Trophoblast cell (in vitro differentiated cells and primary cell): ENCODE measurements around the gene DDX39B.

ENCODE experiments used
- DNase-seq, 2 donors: peaks; one replicate each; pipeline ENCODE4 v3.0.0-alpha.2; 2016
- H2AFZ ChIP-seq: 2 replicates; pipeline ENCODE4 v1.6.1; 2013; ENCODE audit warnings: low read length, moderate library complexity, mild to moderate bottlenecking; ENCODE audit not compliant: insufficient read depth, poor library complexity
- H2AK5ac ChIP-seq: 2 replicates; pipeline ENCODE4 v1.6.1; 2013; ENCODE audit warnings: mild to moderate bottlenecking, low read length
- H2BK120ac ChIP-seq: 2 replicates; pipeline ENCODE4 v1.6.1; 2013; ENCODE audit warnings: low read length, mild to moderate bottlenecking, moderate library complexity; ENCODE audit not compliant: insufficient read depth, poor library complexity
- H2BK12ac ChIP-seq: 2 replicates; pipeline ENCODE4 v1.6.1; 2013; ENCODE audit warnings: mild to moderate bottlenecking, low read length, moderate library complexity
- H2BK5ac ChIP-seq: 2 replicates; pipeline ENCODE4 v1.6.1; 2013; ENCODE audit warnings: low read length, low read depth, moderate library complexity, mild to moderate bottlenecking; ENCODE audit not compliant: poor library complexity
- H3K14ac ChIP-seq: 2 replicates; pipeline ENCODE4 v1.6.1; 2013; ENCODE audit warnings: mild to moderate bottlenecking, low read length
- H3K18ac ChIP-seq: 2 replicates; pipeline ENCODE4 v1.6.1; 2013; ENCODE audit warnings: mild to moderate bottlenecking, low read length
- H3K23ac ChIP-seq: 2 replicates; pipeline ENCODE4 v1.6.1; 2013; ENCODE audit warnings: low read length
- H3K27ac ChIP-seq: 2 replicates; pipeline ENCODE4 v1.5.1; 2013; ENCODE audit warnings: low read depth, mild to moderate bottlenecking, inconsistent platforms, low read length, moderate library complexity
- H3K27me3 ChIP-seq: 2 replicates; pipeline ENCODE4 v1.6.1; 2013; ENCODE audit warnings: inconsistent platforms, mild to moderate bottlenecking, low read length, moderate library complexity; ENCODE audit not compliant: insufficient read depth
- H3K36me3 ChIP-seq, 2 experiments: 1 replicate in 1 of 2; 2 replicates in 1 of 2; pipeline ENCODE4 v1.6.1; 2013; ENCODE audit warnings: low read length in 2 of 2, mild to moderate bottlenecking in 2 of 2, moderate library complexity in 1 of 2; ENCODE audit not compliant: insufficient read depth in 2 of 2, control insufficient read depth in 1 of 2
- H3K4ac ChIP-seq: 2 replicates; pipeline ENCODE4 v1.6.1; 2013; ENCODE audit warnings: low read depth, mild to moderate bottlenecking, low read length, moderate library complexity
- H3K4me1 ChIP-seq, 2 experiments: 1 replicate in 1 of 2; 2 replicates in 1 of 2; pipeline ENCODE4 v1.6.1; 2013; ENCODE audit warnings: low read length in 2 of 2, mild to moderate bottlenecking in 2 of 2, moderate library complexity in 1 of 2; ENCODE audit not compliant: insufficient read depth in 2 of 2, control insufficient read depth in 1 of 2
- H3K4me2 ChIP-seq: 2 replicates; pipeline ENCODE4 v1.6.1; 2013; ENCODE audit warnings: inconsistent platforms, mild to moderate bottlenecking, low read length, moderate library complexity
- H3K4me3 ChIP-seq: 2 replicates; pipeline ENCODE4 v1.5.1; 2013; ENCODE audit warnings: mild to moderate bottlenecking, low read depth, low read length, inconsistent platforms
- H3K79me1 ChIP-seq: one replicate; pipeline ENCODE4 v1.6.1; 2013; ENCODE audit warnings: low read length
- H3K79me2 ChIP-seq: 2 replicates; pipeline ENCODE4 v1.6.1; 2013; ENCODE audit warnings: low read length, mild to moderate bottlenecking; ENCODE audit not compliant: control insufficient read depth, insufficient read depth, poor library complexity
- H3K9ac ChIP-seq: 2 replicates; pipeline ENCODE4 v1.6.1; 2013; ENCODE audit warnings: mild to moderate bottlenecking, low read length
- H3K9me3 ChIP-seq: 2 replicates; pipeline ENCODE4 v1.6.1; 2013; ENCODE audit warnings: low read depth, mild to moderate bottlenecking, control low read depth, inconsistent platforms, low read length; ENCODE audit not compliant: insufficient read depth
- H4K12ac ChIP-seq: 2 replicates; pipeline ENCODE4 v1.6.1; 2013; ENCODE audit warnings: low read depth, mild to moderate bottlenecking, low read length, moderate library complexity
- H4K8ac ChIP-seq: 2 replicates; pipeline ENCODE4 v1.6.1; 2013; ENCODE audit warnings: low read depth, mild to moderate bottlenecking, low read length, moderate library complexity
- H4K91ac ChIP-seq: one replicate; pipeline ENCODE4 v1.6.1; 2013; ENCODE audit warnings: low read depth, mild to moderate bottlenecking, low read length, moderate library complexity
- WGBS: extraction: QIAGEN DNeasy Blood & Tissue Kit; methylation state at CpG from one replicate; pipeline ENCODE4 v1.1.7; 2013; ENCODE audit warnings: missing lambda C conversion rate; ENCODE audit not compliant: insufficient read length, insufficient coverage; ENCODE audit errors: extremely low coverage; 5-methylcytosine and 5-hydroxymethylcytosine counted together

The DDX39B gene

DNA sequence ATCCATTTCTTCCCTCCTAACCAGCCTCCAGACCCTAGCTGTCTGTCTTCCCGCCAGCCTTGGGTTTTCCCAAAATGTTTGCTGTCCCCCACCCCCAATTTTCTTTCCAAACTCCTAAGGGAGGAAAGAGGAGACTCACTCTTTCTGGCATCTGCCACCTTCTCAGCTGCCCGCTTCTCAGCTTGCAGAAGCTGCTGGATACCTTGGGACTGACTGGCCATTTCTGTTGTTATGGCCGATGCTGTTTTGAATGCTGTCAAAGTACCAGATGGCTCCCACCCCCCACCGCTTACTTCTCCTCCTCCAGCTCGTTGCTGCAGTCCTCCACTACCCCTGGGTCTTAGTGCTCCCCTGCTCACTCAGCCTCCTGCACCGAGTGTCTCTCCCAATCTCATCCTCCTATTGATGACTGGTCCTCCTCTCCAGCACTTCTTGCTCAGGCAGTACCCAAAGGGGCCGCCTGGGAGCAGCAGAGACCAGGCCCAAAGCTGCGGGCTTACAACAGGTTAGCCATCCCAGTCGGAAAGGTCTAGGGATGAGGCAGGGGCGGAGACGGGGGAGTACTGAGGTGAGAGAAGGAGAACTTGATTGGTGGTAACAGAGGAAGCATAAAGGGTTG lies 4.6 kb upstream of the DDX39B start, which contains the start of gene ATP6V1G2:
Gene ATP6V1G2, minus strand, starts transcription at position 270 of the 619 bp plus-strand sequence. Its CDS starts 49 bp downstream, at position 221.
- peak; percentile 96 to 97 for DNase-seq
- Histone ChIP-seq H3K14ac (no peak within 1 kb of the TSS), H3K4me1 (peaks cover 4 to 5% of the 10 kb centered on the region in 2 experiments), H3K4me2 (peak within 1 kb of the TSS; percentile 75), H2BK12ac (no peak within 1 kb of the TSS), H3K9me3 (no peaks in the 10 kb centered on the region), H3K23ac (no peak within 1 kb of the TSS), H3K18ac (no peak within 1 kb of the TSS), H3K79me2 (peaks cover 3% of the 10 kb centered on the region), H2BK5ac (no peak within 1 kb of the TSS), H3K36me3 (peaks cover 4 to 7% of the 10 kb centered on the region in 2 experiments), H3K4me3 (no peak within 1 kb of the TSS), H3K9ac (peak within 1 kb of the TSS; percentile 23), H3K4ac (no peak within 1 kb of the TSS), H2AFZ (peak within 1 kb of the TSS; percentile 40), H4K8ac (peak within 1 kb of the TSS; percentile 82), H3K79me1 (peaks cover 8% of the 10 kb centered on the region), H2BK120ac (no peak within 1 kb of the TSS), H3K27me3 (no peaks in the 10 kb centered on the region), H3K27ac (peak within 1 kb of the TSS; percentile 39), H4K12ac (no peak within 1 kb of the TSS), H2AK5ac (no peak within 1 kb of the TSS), H4K91ac (no peak within 1 kb of the TSS)
- no CpG with 5 or more reads among the region's 11 CpGs for WGBS

DNA sequence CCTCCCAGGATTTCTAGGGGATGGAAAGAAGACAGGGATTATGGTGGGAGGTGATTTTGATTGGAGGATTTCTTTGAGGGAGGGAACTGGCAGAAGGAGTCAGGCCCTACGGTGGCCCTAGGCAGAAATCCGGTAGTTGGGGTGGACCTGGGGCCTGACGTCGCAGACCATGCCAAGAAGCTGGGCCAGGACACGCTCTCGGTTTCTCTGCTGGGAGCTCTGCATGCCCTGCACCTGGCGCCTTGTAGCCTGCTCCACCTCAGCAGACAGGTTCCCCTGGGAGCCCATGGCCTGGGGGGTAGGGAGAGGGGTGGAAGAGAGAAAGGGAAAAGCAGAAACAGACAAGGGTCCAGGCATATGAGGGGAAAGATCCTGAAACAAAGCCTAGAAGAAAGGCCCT lies 3.5 kb upstream of the DDX39B start:
- H3K79me2 ChIP-seq: peaks cover 12% of the 10 kb centered on the region
- no peak overlapping the region for H4K12ac ChIP-seq
- peaks cover 4 to 6% of the 10 kb centered on the region in 2 experiments for H3K36me3 ChIP-seq

DNA sequence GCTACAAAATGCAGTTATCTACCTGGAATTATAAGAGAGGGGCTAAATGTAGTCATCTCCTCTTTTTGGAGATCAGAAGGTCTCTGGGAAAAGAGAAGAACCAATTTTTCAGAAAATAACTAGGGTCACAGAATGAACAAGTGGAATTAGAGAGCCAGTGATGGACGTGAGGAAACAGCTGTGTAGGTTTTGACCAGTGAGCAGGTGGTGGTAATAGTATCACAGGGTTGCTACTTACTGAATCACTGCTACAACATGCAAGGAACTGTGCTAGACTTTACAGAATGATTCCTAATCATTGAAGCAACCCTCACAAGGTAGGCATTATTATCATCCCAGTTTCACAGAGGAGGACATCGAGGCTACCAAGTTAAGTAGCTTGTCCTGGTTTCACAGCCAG lies 2.9 kb upstream of the DDX39B start:
- Histone ChIP-seq H2BK5ac (no peak overlapping the region), H3K9ac (no peak overlapping the region), H3K27me3 (no peaks in the 10 kb centered on the region), H3K4me2 (no peak overlapping the region), H3K23ac (no peak overlapping the region), H3K4me3 (no peak overlapping the region), H3K4me1 (peaks cover 10 to 11% of the 10 kb centered on the region in 2 experiments), H2BK12ac (no peak overlapping the region), H3K9me3 (no peaks in the 10 kb centered on the region), H3K36me3 (peaks cover 9 to 10% of the 10 kb centered on the region in 2 experiments), H3K27ac (no peak overlapping the region), H2AK5ac (no peak overlapping the region), H4K12ac (no peak overlapping the region), H3K14ac (no peak overlapping the region), H3K79me2 (peaks cover 17% of the 10 kb centered on the region), H4K8ac (no peak overlapping the region), H2BK120ac (no peak overlapping the region), H3K18ac (no peak overlapping the region), H2AFZ (no peak overlapping the region), H4K91ac (no peak overlapping the region), H3K4ac (no peak overlapping the region), H3K79me1 (peaks cover 12% of the 10 kb centered on the region)
- no CpG with 5 or more reads among the region's 2 CpGs for WGBS
- no peak for DNase-seq

More for the DNA sequence above, 3.5 kb upstream of the DDX39B start:
- no peak overlapping the region for H3K18ac ChIP-seq
- H3K4ac ChIP-seq: no peak overlapping the region
- H3K4me2 ChIP-seq: no peak overlapping the region
- H3K27ac ChIP-seq: no peak overlapping the region
- H3K79me1 ChIP-seq: peaks cover 12% of the 10 kb centered on the region
- DNase-seq: no peak
- no peak overlapping the region for H3K14ac ChIP-seq
- no peak overlapping the region for H3K4me3 ChIP-seq
- no peaks in the 10 kb centered on the region for H3K9me3 ChIP-seq
- no peak overlapping the region for H2BK5ac ChIP-seq
- no peak overlapping the region for H2BK120ac ChIP-seq
- no peak overlapping the region for H2AK5ac ChIP-seq
- H2AFZ ChIP-seq: no peak overlapping the region
- no peak overlapping the region for H2BK12ac ChIP-seq
- H3K27me3 ChIP-seq: no peaks in the 10 kb centered on the region
- H3K4me1 ChIP-seq: peaks cover 5 to 6% of the 10 kb centered on the region in 2 experiments
- no CpG with 5 or more reads among the region's 7 CpGs for WGBS
- H4K91ac ChIP-seq: no peak overlapping the region
- H4K8ac ChIP-seq: no peak overlapping the region
- peak overlapping the region; percentile 23 for H3K9ac ChIP-seq
- H3K23ac ChIP-seq: no peak overlapping the region

DNA sequence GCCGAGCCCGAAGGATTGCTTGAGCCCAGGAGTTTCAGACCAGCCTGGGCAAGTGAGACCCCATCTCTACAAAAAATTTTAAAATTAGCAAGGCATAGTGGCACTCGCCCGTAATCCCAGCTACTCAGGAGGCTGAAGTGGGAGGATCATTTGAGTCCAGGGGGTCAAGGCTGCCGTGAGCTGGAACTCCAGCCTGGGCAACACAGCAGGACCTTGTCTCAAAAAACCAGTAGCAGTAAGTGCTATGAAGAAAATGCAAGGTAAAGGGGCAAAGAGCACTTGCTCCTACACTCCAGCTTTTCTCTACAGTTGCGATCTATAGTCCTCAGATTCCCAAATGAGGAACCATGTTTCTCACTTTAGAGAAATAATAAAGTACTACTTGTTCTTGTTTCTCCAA lies 1.8 kb upstream of the DDX39B start:
- no peak overlapping the region for H2BK120ac ChIP-seq
- no peak overlapping the region for H2BK12ac ChIP-seq
- H3K4me3 ChIP-seq: no peak overlapping the region
- peaks cover 12% of the 10 kb centered on the region for H3K79me1 ChIP-seq
- no peak overlapping the region for H2AFZ ChIP-seq
- no CpG with 5 or more reads among the region's 6 CpGs for WGBS
- no peak overlapping the region for H4K91ac ChIP-seq
- no peak for DNase-seq
- no peak overlapping the region for H2AK5ac ChIP-seq
- no peak overlapping the region for H3K14ac ChIP-seq
- no peak overlapping the region for H3K4ac ChIP-seq
- no peak overlapping the region for H2BK5ac ChIP-seq
- H3K4me2 ChIP-seq: no peak overlapping the region
- H3K79me2 ChIP-seq: peaks cover 20% of the 10 kb centered on the region
- H3K18ac ChIP-seq: no peak overlapping the region
- H3K9ac ChIP-seq: no peak overlapping the region
- H3K4me1 ChIP-seq: peaks cover 10 to 11% of the 10 kb centered on the region in 2 experiments
- H3K27ac ChIP-seq: no peak overlapping the region
- no peak overlapping the region for H4K8ac ChIP-seq
- H3K36me3 ChIP-seq: peaks cover 12 to 17% of the 10 kb centered on the region in 2 experiments
- no peaks in the 10 kb centered on the region for H3K9me3 ChIP-seq
- H3K23ac ChIP-seq: no peak overlapping the region
- no peak overlapping the region for H4K12ac ChIP-seq
- no peaks in the 10 kb centered on the region for H3K27me3 ChIP-seq
